ENCODE data around the gene CDT1. TPM values are rescaled to one million over a fixed set of nuclear protein-coding genes. Genes with fewer than 3 reads are reported as not detected.

Gene CDT1
- total and polyA plus RNA-seq, 4 experiments from 2014 or later = 0.17 to 0.26 (median 0.18) TPM

DNA sequence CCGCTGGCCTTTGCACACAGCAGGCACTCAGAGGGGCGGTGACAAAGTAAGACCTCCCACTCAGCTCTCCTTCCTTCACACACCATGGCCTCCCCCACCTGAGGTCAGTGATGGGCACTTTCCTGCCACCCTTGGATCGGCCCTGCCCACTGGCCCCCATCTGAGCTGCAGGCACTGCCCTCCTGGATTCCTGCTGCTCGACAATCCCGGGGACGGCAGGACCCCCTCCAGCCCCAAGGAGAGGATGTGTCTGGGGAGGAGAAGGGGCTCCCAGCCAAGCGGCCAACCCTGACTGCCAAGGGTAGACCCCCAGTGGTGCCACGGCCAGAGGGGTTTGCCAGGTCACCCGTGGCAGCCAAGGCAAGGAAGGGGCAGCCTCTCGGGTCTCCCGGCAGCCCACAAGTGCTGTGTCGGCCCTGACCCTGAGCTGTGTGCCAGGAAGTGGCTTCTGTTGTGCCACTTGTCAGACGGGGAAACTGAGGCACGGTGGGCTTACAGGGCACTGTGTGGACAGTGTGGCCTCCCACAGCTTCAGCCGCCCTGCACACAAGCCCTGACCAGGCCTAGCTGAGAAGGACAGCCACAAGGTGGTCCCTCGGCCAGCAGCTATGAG is 41.2 kb upstream of the CDT1 start:
- Histone ChIP-seq H3K4me1 (ENCODE audit: insufficient read depth, low read length) (peaks cover 83% of the 10 kb centered on the region), H3K27ac (ENCODE audit: low read depth, low read length) (peak overlapping the region; percentile 3), H3K9me3 (ENCODE audit: control insufficient read depth in 1 of 2, low read length in 2 of 2) (no peaks in the 10 kb centered on the region), H3K27me3 (ENCODE audit: insufficient read depth, low read length) (no peaks in the 10 kb centered on the region), H3K36me3 (ENCODE audit: insufficient read depth, low read length) (no peaks in the 10 kb centered on the region), H3K4me3 (ENCODE audit: low read length in 2 of 2) (no peak overlapping the region)
- peak in 1 of 5 donors; percentile 25 for DNase-seq
- H3K4me3 Mint-ChIP-seq = no peak overlapping the region
- CTCF ChIA-PET (ENCODE audit: partially characterized antibody) = interaction anchor here (1.5 to 3.3 kb wide), 4 partner anchors 17 to 25 kb away, joined by 5 to 10 read pairs (median 8); no protein-coding TSS in a partner anchor
- intact Hi-C loops (cut with micrococcal nuclease) = no loop called here
- H3K27ac Mint-ChIP-seq = peak overlapping the region in 2 of 7 donors; percentile 31 to 85
- no peaks in the 10 kb centered on the region for H3K27me3 Mint-ChIP-seq
- H3K9me3 Mint-ChIP-seq = no peaks in the 10 kb centered on the region
- H3K36me3 Mint-ChIP-seq = peaks cover 0 to 25% of the 10 kb centered on the region in 2 donors
- H3K4me1 Mint-ChIP-seq = peaks cover 26 to 68% (median 38%) of the 10 kb centered on the region in 4 donors
- POLR2A ChIA-PET (ENCODE audit: partially characterized antibody) = interaction anchor here (0.6 to 2.7 kb wide), 3 partner anchors 15 to 94 kb away, joined by 3 to 18 read pairs (median 3); partner anchors contain the start of genes GALNS and TRAPPC2L

- Histone ChIP-seq H3K27me3 (ENCODE audit: insufficient read depth, low read length) (no peaks in the 10 kb centered on the region), H3K9me3 (ENCODE audit: control insufficient read depth in 1 of 2, low read length in 2 of 2) (no peaks in the 10 kb centered on the region), H3K4me3 (ENCODE audit: low read length in 2 of 2) (no peak overlapping the region), H3K4me1 (ENCODE audit: insufficient read depth, low read length) (peaks cover 83% of the 10 kb centered on the region), H3K36me3 (ENCODE audit: insufficient read depth, low read length) (no peaks in the 10 kb centered on the region), H3K27ac (ENCODE audit: low read depth, low read length) (no peak overlapping the region)
- Mint-ChIP-seq H3K36me3 (peaks cover 0 to 25% of the 10 kb centered on the region in 2 donors), H3K27me3 (no peaks in the 10 kb centered on the region), H3K4me1 (peaks cover 27 to 68% (median 41%) of the 10 kb centered on the region in 4 donors), H3K4me3 (no peak overlapping the region), H3K27ac (peak overlapping the region in 2 of 7 donors; percentile 18 to 57), H3K9me3 (no peaks in the 10 kb centered on the region)
- intact Hi-C loops (cut with micrococcal nuclease) = no loop called here
- DNase-seq = no peak
- ChIA-PET CTCF (ENCODE audit: partially characterized antibody) (interaction anchor here (1.3 to 3.3 kb wide), 6 partner anchors 8 to 95 kb away, joined by 3 to 10 read pairs (median 6); no protein-coding TSS in a partner anchor), POLR2A (ENCODE audit: partially characterized antibody) (interaction anchor here (0.6 to 2.7 kb wide), 2 partner anchors 15 to 19 kb away, joined by 3 to 18 read pairs; no protein-coding TSS in a partner anchor)
Observed at GRCh38 chr16:88762941-88763340, 40.6 kb upstream of the CDT1 start.

DNA sequence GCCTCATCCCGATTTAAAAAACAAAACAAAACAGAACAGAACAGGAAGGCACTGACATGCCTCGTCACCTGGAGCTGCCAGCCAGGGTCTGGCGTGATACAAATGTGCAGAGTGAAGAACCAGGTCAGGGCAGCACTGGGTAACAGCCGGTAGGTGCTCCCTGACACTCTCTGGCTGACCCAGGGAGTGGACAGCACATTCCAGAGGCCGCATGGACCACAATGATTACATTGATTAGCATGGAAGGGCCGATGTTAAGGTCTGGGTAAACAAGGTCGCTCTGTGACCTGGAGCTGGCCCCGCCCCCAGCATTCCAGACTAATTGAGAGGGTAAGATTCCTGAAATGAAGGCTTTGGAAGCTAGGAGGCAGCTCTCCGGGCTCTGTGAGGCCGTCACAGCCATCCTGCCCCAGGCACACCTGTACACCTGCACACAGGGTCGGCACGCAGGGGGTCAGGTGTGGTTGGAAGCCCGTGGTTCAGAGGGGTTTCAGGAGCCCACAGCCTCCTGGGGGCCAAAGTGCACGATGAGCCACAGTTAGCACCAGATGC is 40.0 kb upstream of the CDT1 start:
- POLR2A ChIA-PET (ENCODE audit: partially characterized antibody) = interaction anchor here (1.0 to 2.7 kb wide), 4 partner anchors 17 to 63 kb away, joined by 4 to 18 read pairs (median 4); no protein-coding TSS in a partner anchor
- H3K27ac Mint-ChIP-seq = peak overlapping the region in 6 of 7 donors; percentile 13 to 66 (median 52)
- H3K36me3 ChIP-seq (ENCODE audit: insufficient read depth, low read length) = no peaks in the 10 kb centered on the region
- H3K27me3 ChIP-seq (ENCODE audit: insufficient read depth, low read length) = no peaks in the 10 kb centered on the region
- H3K9me3 Mint-ChIP-seq = no peaks in the 10 kb centered on the region
- peak in 1 of 5 donors; percentile 26 for DNase-seq
- no peaks in the 10 kb centered on the region for H3K27me3 Mint-ChIP-seq
- H3K4me3 ChIP-seq (ENCODE audit: low read length in 2 of 2) = no peak overlapping the region
- CTCF ChIA-PET (ENCODE audit: partially characterized antibody) = interaction anchor here (1.3 to 3.3 kb wide), 5 partner anchors 9 to 94 kb away, joined by 3 to 10 read pairs (median 6); no protein-coding TSS in a partner anchor
- intact Hi-C loops (cut with micrococcal nuclease) = no loop called here
- peaks cover 22 to 63% (median 36%) of the 10 kb centered on the region in 4 donors for H3K4me1 Mint-ChIP-seq
- no peaks in the 10 kb centered on the region for H3K9me3 ChIP-seq (ENCODE audit: control insufficient read depth in 1 of 2, low read length in 2 of 2)
- peaks cover 83% of the 10 kb centered on the region for H3K4me1 ChIP-seq (ENCODE audit: insufficient read depth, low read length)
- peak overlapping the region in 1 of 8 donors; percentile 14 for H3K4me3 Mint-ChIP-seq
- H3K27ac ChIP-seq (ENCODE audit: low read depth, low read length) = no peak overlapping the region
- peaks cover 0 to 25% of the 10 kb centered on the region in 2 donors for H3K36me3 Mint-ChIP-seq

GRCh38 chr16:88764080-88764479 is 39.5 kb upstream of the CDT1 start:
- Histone ChIP-seq H3K4me1 (ENCODE audit: insufficient read depth, low read length) (peaks cover 83% of the 10 kb centered on the region), H3K27ac (ENCODE audit: low read depth, low read length) (no peak overlapping the region), H3K27me3 (ENCODE audit: insufficient read depth, low read length) (no peaks in the 10 kb centered on the region), H3K4me3 (ENCODE audit: low read length in 2 of 2) (no peak overlapping the region), H3K9me3 (ENCODE audit: control insufficient read depth in 1 of 2, low read length in 2 of 2) (no peaks in the 10 kb centered on the region), H3K36me3 (ENCODE audit: insufficient read depth, low read length) (peaks cover 1% of the 10 kb centered on the region)
- Mint-ChIP-seq H3K27me3 (no peaks in the 10 kb centered on the region), H3K4me1 (peaks cover 18 to 63% (median 33%) of the 10 kb centered on the region in 4 donors), H3K27ac (peak overlapping the region in 4 of 7 donors; percentile 22 to 57 (median 54)), H3K4me3 (no peak overlapping the region), H3K9me3 (no peaks in the 10 kb centered on the region), H3K36me3 (peaks cover 0 to 23% of the 10 kb centered on the region in 2 donors)
- DNase-seq = no peak
- POLR2A ChIA-PET (ENCODE audit: partially characterized antibody) = interaction anchor here (1.0 to 2.7 kb wide), 4 partner anchors 17 to 63 kb away, joined by 4 to 18 read pairs (median 4); no protein-coding TSS in a partner anchor
- CTCF ChIA-PET (ENCODE audit: partially characterized antibody) = interaction anchor here (0.8 to 3.3 kb wide), 5 partner anchors 9 to 94 kb away, joined by 3 to 10 read pairs (median 3); no protein-coding TSS in a partner anchor
- intact Hi-C loops (cut with micrococcal nuclease) = no loop called here

DNA sequence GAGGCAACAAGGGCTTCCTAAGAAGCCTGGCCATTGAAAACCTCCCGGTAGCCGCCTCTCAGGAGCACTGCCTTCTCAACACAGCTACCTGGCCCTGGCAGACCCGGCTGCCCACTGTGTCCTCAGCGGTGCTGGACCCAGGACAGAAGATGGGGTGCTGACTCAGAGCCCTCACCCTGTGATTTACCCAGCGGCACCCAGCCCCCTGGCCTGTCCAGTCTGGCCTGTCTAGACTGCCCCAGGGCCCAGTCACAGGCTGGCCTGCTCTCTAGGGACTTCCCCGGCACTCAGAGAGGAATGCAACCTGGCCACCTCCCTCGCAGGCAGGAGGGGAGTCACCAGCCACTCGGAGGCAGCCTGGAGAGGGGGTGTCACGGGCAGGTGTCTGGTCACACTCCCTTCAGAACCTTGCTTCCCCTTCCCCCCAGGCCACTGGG is 38.7 kb upstream of the CDT1 start:
- peak overlapping the region in 5 of 7 donors; percentile 25 to 65 (median 42) for H3K27ac Mint-ChIP-seq
- no peak overlapping the region for H3K4me3 Mint-ChIP-seq
- ChIA-PET POLR2A (ENCODE audit: partially characterized antibody) (interaction anchor here (1.1 to 7.2 kb wide), 4 partner anchors 16 to 58 kb away, joined by 4 to 62 read pairs (median 4); no protein-coding TSS in a partner anchor), CTCF (ENCODE audit: partially characterized antibody) (interaction anchor here (0.8 to 3.3 kb wide), 2 partner anchors 16 to 22 kb away, joined by 3 to 10 read pairs; no protein-coding TSS in a partner anchor)
- Histone ChIP-seq H3K36me3 (ENCODE audit: insufficient read depth, low read length) (peaks cover 4% of the 10 kb centered on the region), H3K27me3 (ENCODE audit: insufficient read depth, low read length) (no peaks in the 10 kb centered on the region), H3K27ac (ENCODE audit: low read depth, low read length) (no peak overlapping the region), H3K9me3 (ENCODE audit: control insufficient read depth in 1 of 2, low read length in 2 of 2) (no peaks in the 10 kb centered on the region), H3K4me3 (ENCODE audit: low read length in 2 of 2) (no peak overlapping the region), H3K4me1 (ENCODE audit: insufficient read depth, low read length) (peaks cover 83% of the 10 kb centered on the region)
- DNase-seq = peak in 1 of 5 donors; percentile 31
- no peaks in the 10 kb centered on the region for H3K9me3 Mint-ChIP-seq
- H3K27me3 Mint-ChIP-seq = no peaks in the 10 kb centered on the region
- intact Hi-C loops (cut with micrococcal nuclease) = no loop called here
- H3K36me3 Mint-ChIP-seq = peaks cover 0 to 19% of the 10 kb centered on the region in 2 donors
- peaks cover 15 to 63% (median 32%) of the 10 kb centered on the region in 4 donors for H3K4me1 Mint-ChIP-seq

GRCh38 chr16:88766975-88767374 is 36.6 kb upstream of the CDT1 start:
- Mint-ChIP-seq H3K4me1 (peaks cover 13 to 67% (median 33%) of the 10 kb centered on the region in 4 donors), H3K27me3 (no peaks in the 10 kb centered on the region), H3K27ac (peak overlapping the region; percentile 43 to 91 (median 80)), H3K9me3 (no peaks in the 10 kb centered on the region), H3K36me3 (peaks cover 0 to 19% of the 10 kb centered on the region in 2 donors), H3K4me3 (peak overlapping the region in 4 of 8 donors; percentile 11 to 31 (median 30))
- H3K4me1 ChIP-seq (ENCODE audit: insufficient read depth, low read length) = peaks cover 80% of the 10 kb centered on the region
- DNase-seq = no peak
- CTCF ChIA-PET (ENCODE audit: partially characterized antibody) = interaction anchor here (1.4 to 1.9 kb wide), 3 partner anchors 12 to 30 kb away, joined by 4 to 9 read pairs (median 5); no protein-coding TSS in a partner anchor
- no peaks in the 10 kb centered on the region for H3K9me3 ChIP-seq (ENCODE audit: control insufficient read depth in 1 of 2, low read length in 2 of 2)
- no peak overlapping the region for H3K27ac ChIP-seq (ENCODE audit: low read depth, low read length)
- POLR2A ChIA-PET (ENCODE audit: partially characterized antibody) = interaction anchor here (1.2 to 7.2 kb wide), 2 partner anchors 9 to 14 kb away, joined by 3 to 62 read pairs; no protein-coding TSS in a partner anchor
- no peaks in the 10 kb centered on the region for H3K27me3 ChIP-seq (ENCODE audit: insufficient read depth, low read length)
- intact Hi-C loops (cut with micrococcal nuclease) = loop anchor here (2.0 kb wide), 1 partner anchor 14 kb away; no protein-coding TSS in a partner anchor
- H3K36me3 ChIP-seq (ENCODE audit: insufficient read depth, low read length) = peaks cover 4% of the 10 kb centered on the region
- H3K4me3 ChIP-seq (ENCODE audit: low read length in 2 of 2) = no peak overlapping the region

Data from CD4-positive, alpha-beta memory T cell (primary cell).